ENCODE data around the gene ZNF750. TPM values are rescaled to one million over a fixed set of nuclear protein-coding genes. Genes with fewer than 3 reads are reported as not detected.

ZNF750 gene
- total RNA-seq, 2 donors from 2014 or later: not detected

DNA sequence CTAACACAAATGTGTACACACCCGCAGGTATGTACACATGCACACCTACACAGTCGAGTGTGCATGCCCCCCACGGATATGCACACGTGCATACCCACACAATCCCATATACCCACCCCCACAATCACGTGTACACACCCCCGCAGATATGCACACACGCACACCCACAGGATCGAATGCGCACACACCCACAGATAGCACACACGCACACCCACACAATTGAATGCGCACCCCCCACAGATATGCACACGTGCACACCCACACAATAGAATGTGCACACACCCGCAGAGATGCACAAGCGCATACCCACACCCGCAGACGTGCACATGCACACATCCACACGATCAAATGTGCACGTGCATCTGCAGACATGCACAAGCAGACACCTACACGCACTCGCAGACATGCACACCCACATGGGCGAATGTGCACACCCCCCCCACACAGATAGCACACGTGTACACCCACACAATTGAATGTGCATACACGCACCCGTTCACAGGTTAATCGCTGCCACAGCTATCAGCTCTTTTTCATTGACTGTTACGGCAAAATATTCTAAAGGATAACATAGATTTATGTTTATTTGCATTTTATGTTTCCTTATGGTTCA, 10.8 kb downstream of the ZNF750 start:
- H3K36me3 Mint-ChIP-seq: peaks cover 16% of the 10 kb centered on the region
- H3K27ac Mint-ChIP-seq: no peak overlapping the region
- H3K4me3 Mint-ChIP-seq: no peak overlapping the region
- peaks cover 11 to 22% of the 10 kb centered on the region in 2 donors for H3K4me1 Mint-ChIP-seq (ENCODE audit: low read depth in 2 of 2)
- peaks cover 7% of the 10 kb centered on the region for H3K9me3 Mint-ChIP-seq
- no peak for ATAC-seq
- peak; percentile 1 for DNase-seq (ENCODE audit: low spot score)
- H3K27me3 Mint-ChIP-seq: no peaks in the 10 kb centered on the region

DNA sequence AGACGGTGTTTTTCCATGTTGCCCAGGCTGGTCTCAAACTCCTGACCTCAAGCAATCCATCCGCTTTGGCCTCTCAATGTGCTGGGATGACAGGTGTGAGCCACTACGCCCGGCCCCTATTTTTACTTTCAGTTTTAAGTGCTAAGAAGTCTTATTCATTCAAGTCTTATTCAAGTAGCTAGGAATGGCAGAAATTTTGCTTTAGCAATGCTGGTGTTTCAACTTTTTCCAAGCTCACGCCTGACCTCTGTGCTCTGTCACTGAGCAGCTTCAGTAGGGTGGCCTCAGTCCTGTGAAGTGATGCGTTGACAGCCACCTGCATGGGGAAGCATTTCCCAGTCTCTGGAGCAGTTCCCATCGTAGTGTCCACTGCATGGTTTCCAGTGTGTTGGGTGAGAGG, 12.9 kb downstream of the ZNF750 start:
- peak overlapping the region in 1 of 2 donors; percentile 43 for H3K27ac Mint-ChIP-seq
- H3K36me3 Mint-ChIP-seq: peaks cover 16% of the 10 kb centered on the region
- DNase-seq (ENCODE audit: low spot score): no peak
- no peaks in the 10 kb centered on the region for H3K27me3 Mint-ChIP-seq
- peaks cover 19 to 25% of the 10 kb centered on the region in 2 donors for H3K4me1 Mint-ChIP-seq (ENCODE audit: low read depth in 2 of 2)
- peaks cover 7% of the 10 kb centered on the region for H3K9me3 Mint-ChIP-seq
- H3K4me3 Mint-ChIP-seq: no peak overlapping the region
- ATAC-seq: no peak

- no peak for DNase-seq (ENCODE audit: low spot score)
- H3K27ac Mint-ChIP-seq: no peak overlapping the region
- peaks cover 19 to 25% of the 10 kb centered on the region in 2 donors for H3K4me1 Mint-ChIP-seq (ENCODE audit: low read depth in 2 of 2)
- peaks cover 7% of the 10 kb centered on the region for H3K9me3 Mint-ChIP-seq
- no peak overlapping the region for H3K4me3 Mint-ChIP-seq
- H3K27me3 Mint-ChIP-seq: no peaks in the 10 kb centered on the region
- H3K36me3 Mint-ChIP-seq: peaks cover 16% of the 10 kb centered on the region
- no peak for ATAC-seq
Observed at GRCh38 chr17:82826211-82826610, 13.6 kb downstream of the ZNF750 start.

DNA sequence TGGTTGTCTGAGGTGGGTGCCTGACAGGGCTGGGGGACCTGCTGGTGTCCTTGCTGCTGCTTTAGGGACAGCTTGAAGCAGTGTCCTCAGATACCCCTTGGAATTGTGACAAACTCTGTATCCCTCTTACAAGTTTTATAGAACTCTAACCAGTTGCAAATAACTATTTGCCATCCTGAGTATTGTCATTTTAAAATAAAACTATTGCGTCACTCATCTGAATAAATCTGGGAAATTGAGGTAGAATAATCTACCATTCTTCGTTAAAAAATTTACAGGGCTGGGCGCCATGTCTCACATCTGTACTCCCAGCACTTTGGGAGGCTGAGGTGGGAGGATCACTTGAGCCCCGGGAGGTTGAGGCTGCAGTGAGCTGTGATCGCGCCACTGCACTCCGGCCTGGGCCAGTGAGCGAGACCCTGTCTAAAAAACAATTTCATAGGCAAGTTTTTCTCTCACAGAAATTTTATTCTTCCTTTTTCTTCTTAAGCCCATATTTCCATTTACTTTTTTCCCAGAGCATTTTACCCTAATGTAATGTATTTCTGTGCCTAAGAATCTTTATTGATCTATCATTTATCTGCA, 14.2 kb downstream of the ZNF750 start:
- ATAC-seq (no peak), DNase-seq (ENCODE audit: low spot score) (peak; percentile 57)
- Mint-ChIP-seq H3K4me1 (ENCODE audit: low read depth in 2 of 2) (peaks cover 19 to 25% of the 10 kb centered on the region in 2 donors), H3K4me3 (no peak overlapping the region), H3K36me3 (peaks cover 18% of the 10 kb centered on the region), H3K27ac (no peak overlapping the region), H3K9me3 (peaks cover 7% of the 10 kb centered on the region), H3K27me3 (no peaks in the 10 kb centered on the region)

- H3K27ac Mint-ChIP-seq: no peak overlapping the region
Observed at GRCh38 chr17:82823004-82823403, 16.8 kb downstream of the ZNF750 start.

DNA sequence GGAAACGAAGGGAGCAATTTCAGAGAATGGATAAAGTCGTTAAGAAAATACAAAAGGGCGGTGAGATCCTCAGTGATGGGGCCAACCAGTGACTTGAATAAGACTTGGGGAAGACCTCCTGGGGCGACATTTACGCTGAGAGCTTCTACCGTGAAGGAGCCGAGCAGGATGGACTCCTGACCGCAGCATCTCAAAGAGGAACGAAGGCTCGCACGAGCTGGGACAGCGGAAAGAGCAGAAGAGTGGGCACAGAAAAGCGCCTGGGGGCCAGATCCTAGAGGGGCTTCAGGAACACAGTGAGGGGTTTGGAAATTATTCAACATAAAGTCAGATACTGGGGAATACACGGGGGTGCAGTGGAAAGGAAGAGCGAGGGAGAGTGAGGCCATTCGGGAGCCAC, 17.5 kb downstream of the ZNF750 start:
- DNase-seq (ENCODE audit: low spot score): peak; percentile 26
- Mint-ChIP-seq H3K27ac (no peak overlapping the region), H3K36me3 (peaks cover 14% of the 10 kb centered on the region), H3K4me3 (no peak overlapping the region), H3K27me3 (no peaks in the 10 kb centered on the region), H3K4me1 (ENCODE audit: low read depth in 2 of 2) (peaks cover 8 to 11% of the 10 kb centered on the region in 2 donors), H3K9me3 (peaks cover 4% of the 10 kb centered on the region)
- no peak for ATAC-seq

More at GRCh38 chr17:82823004-82823403, 16.8 kb downstream of the ZNF750 start:
- ATAC-seq: peak in 1 of 2 donors; percentile 20
- H3K36me3 Mint-ChIP-seq: peaks cover 15% of the 10 kb centered on the region
- peaks cover 10% of the 10 kb centered on the region for H3K9me3 Mint-ChIP-seq
- no peak overlapping the region for H3K4me3 Mint-ChIP-seq
- peak; percentile 56 for DNase-seq (ENCODE audit: low spot score)
- peaks cover 8 to 16% of the 10 kb centered on the region in 2 donors for H3K4me1 Mint-ChIP-seq (ENCODE audit: low read depth in 2 of 2)
- H3K27me3 Mint-ChIP-seq: no peaks in the 10 kb centered on the region

- ATAC-seq (no peak), DNase-seq (ENCODE audit: low spot score) (no peak)
- no peak overlapping the region for H3K4me3 Mint-ChIP-seq
- H3K4me1 Mint-ChIP-seq (ENCODE audit: low read depth in 2 of 2): peaks cover 6 to 8% of the 10 kb centered on the region in 2 donors
- H3K9me3 Mint-ChIP-seq: peaks cover 4% of the 10 kb centered on the region
- peaks cover 14% of the 10 kb centered on the region for H3K36me3 Mint-ChIP-seq
- H3K27ac Mint-ChIP-seq: no peak overlapping the region
- no peaks in the 10 kb centered on the region for H3K27me3 Mint-ChIP-seq
Observed at GRCh38 chr17:82821554-82821953, 18.3 kb downstream of the ZNF750 start.

DNA sequence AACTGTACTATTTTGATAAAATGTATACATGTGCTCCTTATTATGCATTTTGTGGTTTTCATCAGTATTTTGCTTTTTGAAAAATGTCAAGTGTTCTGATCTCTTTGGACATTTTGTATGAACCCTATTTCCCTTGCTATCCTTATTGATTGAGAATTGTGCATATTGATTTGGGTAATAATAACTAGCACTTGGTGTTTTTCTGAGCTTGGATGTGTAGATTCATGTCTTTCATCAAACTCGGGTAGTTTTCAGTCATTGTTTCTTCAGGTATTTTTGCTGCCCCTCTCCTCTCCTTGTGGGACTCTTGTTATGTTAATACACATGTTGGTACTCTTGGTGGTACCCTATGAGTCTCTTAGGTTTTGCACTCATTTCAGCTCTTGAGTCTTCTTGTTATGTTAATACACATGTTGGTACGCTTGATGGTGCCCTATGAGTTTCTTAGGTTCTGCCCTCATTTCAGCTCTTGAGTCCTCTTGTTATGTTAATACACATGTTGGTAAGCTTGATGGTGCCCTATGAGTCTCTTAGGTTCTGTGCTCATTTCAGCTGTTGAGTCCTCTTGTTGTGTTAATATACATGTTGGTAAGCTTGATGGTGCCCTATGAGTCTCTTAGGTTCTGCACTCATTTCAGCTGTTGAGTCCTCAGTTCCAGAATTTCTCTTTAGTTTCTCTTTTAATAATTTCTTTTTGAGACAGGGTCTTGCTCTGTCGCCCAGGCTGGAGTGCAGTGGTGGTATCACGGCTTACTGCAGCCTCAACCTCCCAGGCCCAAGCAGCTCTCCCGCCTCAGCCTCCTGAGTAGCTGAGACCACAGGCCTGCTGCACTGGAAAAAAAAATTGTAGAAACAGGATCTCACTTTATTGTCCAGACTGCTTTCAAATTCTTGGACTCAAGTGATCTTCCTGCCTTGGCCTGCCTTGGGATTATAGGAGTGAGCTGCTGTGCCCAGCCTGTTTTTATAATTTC, 19.3 kb downstream of the ZNF750 start:
- peak overlapping the region in 1 of 2 donors; percentile 50 for H3K27ac Mint-ChIP-seq
- peaks cover 20% of the 10 kb centered on the region for H3K36me3 Mint-ChIP-seq
- no peaks in the 10 kb centered on the region for H3K27me3 Mint-ChIP-seq
- peaks cover 6 to 8% of the 10 kb centered on the region in 2 donors for H3K4me1 Mint-ChIP-seq (ENCODE audit: low read depth in 2 of 2)
- peaks cover 4% of the 10 kb centered on the region for H3K9me3 Mint-ChIP-seq
- ATAC-seq: no peak
- H3K4me3 Mint-ChIP-seq: no peak overlapping the region
- DNase-seq (ENCODE audit: low spot score): no peak

- Mint-ChIP-seq H3K36me3 (peaks cover 20% of the 10 kb centered on the region), H3K27ac (no peak overlapping the region), H3K4me3 (no peak overlapping the region)
Observed at GRCh38 chr17:82817947-82818346, 21.9 kb downstream of the ZNF750 start.

GRCh38 chr17:82816358-82816757, 23.5 kb downstream of the ZNF750 start:
- Mint-ChIP-seq H3K36me3 (peaks cover 20% of the 10 kb centered on the region), H3K9me3 (peaks cover 4% of the 10 kb centered on the region), H3K27ac (no peak overlapping the region), H3K4me3 (no peak overlapping the region), H3K27me3 (no peaks in the 10 kb centered on the region), H3K4me1 (ENCODE audit: low read depth in 2 of 2) (peaks cover 0 to 9% of the 10 kb centered on the region in 2 donors)
- no peak for DNase-seq (ENCODE audit: low spot score)
- ATAC-seq: no peak

More at GRCh38 chr17:82817947-82818346, 21.9 kb downstream of the ZNF750 start:
- ATAC-seq: no peak
- Mint-ChIP-seq H3K4me1 (ENCODE audit: low read depth in 2 of 2) (peaks cover 8 to 12% of the 10 kb centered on the region in 2 donors), H3K9me3 (peaks cover 4% of the 10 kb centered on the region), H3K27me3 (no peaks in the 10 kb centered on the region)
- no peak for DNase-seq (ENCODE audit: low spot score)

DNA sequence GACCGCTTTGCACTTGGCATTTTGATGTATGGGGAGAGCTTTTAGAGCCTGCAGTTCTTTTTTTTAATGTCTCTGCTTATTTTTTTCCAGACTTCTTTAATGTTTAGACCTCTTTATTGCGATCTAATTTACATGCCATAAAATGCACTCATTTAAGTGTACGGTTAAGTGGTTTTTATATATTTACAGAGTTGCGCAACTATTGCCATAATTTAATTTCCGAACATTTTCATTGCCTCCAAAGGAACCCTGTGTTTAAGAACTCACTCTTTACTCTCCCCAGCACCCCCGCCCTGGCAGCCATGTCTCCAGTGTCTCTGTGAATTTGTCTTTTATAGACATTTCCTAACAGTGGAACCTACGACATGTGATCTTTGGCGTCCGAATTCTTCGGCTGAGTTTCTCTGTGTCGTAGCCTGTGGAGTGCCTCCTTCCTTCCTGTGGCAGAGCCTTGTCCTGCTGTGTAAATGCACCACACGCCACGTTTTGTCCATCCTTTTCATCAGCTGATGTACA, 24.0 kb downstream of the ZNF750 start:
- no peaks in the 10 kb centered on the region for H3K27me3 Mint-ChIP-seq
- peaks cover 4% of the 10 kb centered on the region for H3K9me3 Mint-ChIP-seq
- no peak overlapping the region for H3K4me3 Mint-ChIP-seq
- peaks cover 20% of the 10 kb centered on the region for H3K36me3 Mint-ChIP-seq
- peaks cover 0 to 9% of the 10 kb centered on the region in 2 donors for H3K4me1 Mint-ChIP-seq (ENCODE audit: low read depth in 2 of 2)
- no peak overlapping the region for H3K27ac Mint-ChIP-seq
- DNase-seq (ENCODE audit: low spot score) (no peak), ATAC-seq (no peak)

DNA sequence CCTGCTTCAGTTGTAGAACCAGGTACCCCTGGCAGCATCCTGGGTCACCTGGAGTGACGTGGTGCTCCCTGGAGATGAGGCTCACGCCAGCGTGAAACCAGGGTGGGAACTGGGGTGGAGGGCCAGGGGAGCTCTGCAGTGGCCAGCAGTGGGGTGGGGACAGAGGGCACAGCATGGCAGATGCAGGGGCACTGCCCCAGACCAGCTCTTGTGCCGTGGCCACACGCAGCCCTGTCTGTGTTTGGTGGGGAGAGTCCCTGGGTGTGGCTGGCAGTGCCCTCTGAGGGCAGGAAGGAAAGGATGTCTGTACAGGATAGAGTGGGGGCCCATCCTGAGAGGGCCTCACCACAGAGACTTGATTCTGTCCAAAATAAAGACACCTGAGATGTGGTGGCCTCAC, 24.5 kb downstream of the ZNF750 start:
- Mint-ChIP-seq H3K27ac (no peak overlapping the region), H3K4me1 (ENCODE audit: low read depth in 2 of 2) (peaks cover 0 to 7% of the 10 kb centered on the region in 2 donors), H3K9me3 (peaks cover 2% of the 10 kb centered on the region), H3K4me3 (no peak overlapping the region), H3K36me3 (peaks cover 15% of the 10 kb centered on the region), H3K27me3 (no peaks in the 10 kb centered on the region)
- DNase-seq (ENCODE audit: low spot score): no peak
- peak in 1 of 2 donors; percentile 32 for ATAC-seq

DNA sequence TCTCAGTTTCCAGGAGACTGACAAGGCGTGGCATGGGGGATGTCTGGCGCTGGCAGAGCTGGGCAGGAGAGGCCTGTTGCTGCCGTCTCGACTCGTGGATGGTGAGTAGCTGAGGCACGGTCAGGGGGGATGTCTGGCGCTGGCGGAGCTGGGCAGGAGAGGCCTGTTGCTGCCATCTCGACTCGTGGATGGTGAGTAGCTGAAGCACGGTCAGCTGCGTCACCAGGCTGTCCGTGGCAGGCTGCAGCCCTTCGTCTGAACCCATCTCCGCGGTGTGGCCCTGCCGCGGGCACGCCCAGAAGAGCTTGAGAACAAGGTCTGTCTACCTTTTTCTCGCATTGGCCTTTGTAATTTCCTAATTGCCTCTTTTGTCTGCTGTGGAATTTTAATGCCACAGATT, 25.0 kb downstream of the ZNF750 start:
- peaks cover 11% of the 10 kb centered on the region for H3K36me3 Mint-ChIP-seq
- H3K9me3 Mint-ChIP-seq: no peaks in the 10 kb centered on the region
- DNase-seq (ENCODE audit: low spot score): peak; percentile 6
- no peak for ATAC-seq
- no peaks in the 10 kb centered on the region for H3K27me3 Mint-ChIP-seq
- H3K4me3 Mint-ChIP-seq: no peak overlapping the region
- peaks cover 0 to 6% of the 10 kb centered on the region in 2 donors for H3K4me1 Mint-ChIP-seq (ENCODE audit: low read depth in 2 of 2)
- H3K27ac Mint-ChIP-seq: peak overlapping the region in 1 of 2 donors; percentile 43
